K562 treated with DMSO at 1 percent for 12 hours (cell line): ENCODE results near the gene IBTK. TPM values are rescaled to one million over a fixed set of nuclear protein-coding genes. Genes with fewer than 3 reads are reported as not detected.

Experiments
- total RNA-seq: library from RNA; unstranded; fragments of 300-600 nt; gene quantifications from 2 replicates; pipeline ENCODE4 v1.2.3, GENCODE V29; 2022; ENCODE audit not compliant: insufficient read depth

IBTK gene
- 4.1 and 12.9 TPM in 2 replicates for total RNA-seq

GRCh38 chr6:82247505-82248272, at the start of gene IBTK:
Gene IBTK (minus strand): TSS chr6:82247744. CDS start chr6:82240486, 7,258 bp downstream.

Other genes starting within 250 kb of the IBTK start
- 5.2 and 13.1 TPM in 2 replicates for gene TPBG, start 116.1 kb upstream of the IBTK start, total RNA-seq